Eye (tissue), 1 donor: ENCODE results near the gene RFTN1.
A peak's percentile ranks its signal among the peaks of the same experiment; 100 is the strongest.

ENCODE experiments used
- DNase-seq: peaks from one replicate; pipeline ENCODE4 v3.0.0-alpha.2; 2015

RFTN1 gene

GRCh38 chr3:16373341-16373946 lies 140.1 kb downstream of the RFTN1 start:
- DNase-seq = no peak

- no peak for DNase-seq
Observed at GRCh38 chr3:16372362-16373292, 140.9 kb downstream of the RFTN1 start.

- peak; percentile 56 for DNase-seq
Observed at GRCh38 chr3:16370872-16371740, 142.4 kb downstream of the RFTN1 start.

GRCh38 chr3:16370503-16370871 lies 143.0 kb downstream of the RFTN1 start:
- no peak for DNase-seq

- DNase-seq = peak; percentile 15
Observed at GRCh38 chr3:16369885-16370284, 143.6 kb downstream of the RFTN1 start.

GRCh38 chr3:16369276-16369675 lies 144.2 kb downstream of the RFTN1 start:
- no peak for DNase-seq

GRCh38 chr3:16366581-16366980 lies 146.9 kb downstream of the RFTN1 start:
- no peak for DNase-seq

GRCh38 chr3:16365491-16366128 lies 147.9 kb downstream of the RFTN1 start:
- DNase-seq = no peak

GRCh38 chr3:16364963-16365362 lies 148.5 kb downstream of the RFTN1 start:
- no peak for DNase-seq

- no peak for DNase-seq
Observed at GRCh38 chr3:16364323-16364722, 149.2 kb downstream of the RFTN1 start.

GRCh38 chr3:16363636-16364035 lies 149.9 kb downstream of the RFTN1 start:
- no peak for DNase-seq

GRCh38 chr3:16362770-16363169 lies 150.7 kb downstream of the RFTN1 start:
- DNase-seq = no peak

- no peak for DNase-seq
Observed at GRCh38 chr3:16361087-16361486, 152.4 kb downstream of the RFTN1 start.

- no peak for DNase-seq
Observed at GRCh38 chr3:16359331-16359730, 154.2 kb downstream of the RFTN1 start.

- no peak for DNase-seq
Observed at GRCh38 chr3:16358336-16358735, 155.2 kb downstream of the RFTN1 start.

GRCh38 chr3:16357186-16358121 lies 156.0 kb downstream of the RFTN1 start:
- peak; percentile 60 for DNase-seq

- no peak for DNase-seq
Observed at GRCh38 chr3:16355828-16356227, 157.7 kb downstream of the RFTN1 start.

GRCh38 chr3:16354291-16354690 lies 159.2 kb downstream of the RFTN1 start:
- no peak for DNase-seq

- DNase-seq = no peak
Observed at GRCh38 chr3:16352428-16352827, 161.1 kb downstream of the RFTN1 start.

- DNase-seq = no peak
Observed at GRCh38 chr3:16350597-16351318, 162.7 kb downstream of the RFTN1 start.
